Heart left ventricle (tissue), 16 donors: ENCODE measurements around the gene ACSS1. TPM values are rescaled to one million over a fixed set of nuclear protein-coding genes. Genes with fewer than 3 reads are reported as not detected.
A peak's percentile ranks its signal among the peaks of the same experiment; 100 is the strongest.

ENCODE experiments used
- ATAC-seq, 4 donors: fragments of 200-7000 bp; cut with Tn5 transposase; one replicate each; pipeline ENCODE4 v1.9.1; 2020 to 2022; ENCODE audit warnings: moderate library complexity in 4 of 4, mild to moderate bottlenecking in 3 of 4, moderate number of reproducible peaks in 1 of 4
- DNase-seq, 5 donors: peaks; one replicate each; pipeline ENCODE4 v3.0.0-alpha.2; 2020
- H3K27ac ChIP-seq, 12 donors: fragments of 200-600 bp; sonication (generic) in 4 of 12; one replicate each; pipeline versions ENCODE4 v1.5.0 to v1.8.0; 2016 to 2022; ENCODE audit warnings: mild to moderate bottlenecking in 2 of 12
- H3K27me3 ChIP-seq, 9 donors: fragments of 200-600 bp; sonication (generic) in 2 of 9; one replicate each; pipeline versions ENCODE4 v1.5.1 to v1.8.0; 2016 to 2022; ENCODE audit warnings: mild to moderate bottlenecking in 3 of 9
- H3K36me3 ChIP-seq, 9 donors: fragments of 200-600 bp; sonication (generic) in 2 of 9; one replicate each; pipeline versions ENCODE4 v1.5.0 to v1.8.0; 2018 to 2022; ENCODE audit warnings: mild to moderate bottlenecking in 2 of 9
- H3K4me1 ChIP-seq, 12 donors: fragments of 200-600 bp; sonication (generic) in 4 of 12; one replicate each; pipeline versions ENCODE4 v1.5.0 to v1.8.0; 2016 to 2022; ENCODE audit warnings: mild to moderate bottlenecking in 3 of 12
- H3K4me3 ChIP-seq, 12 donors: fragments of 200-600 bp; sonication (generic) in 4 of 12; one replicate each; pipeline versions ENCODE4 v1.5.0 to v1.8.0; 2017 to 2022; ENCODE audit warnings: mild to moderate bottlenecking in 9 of 12, moderate library complexity in 4 of 12
- H3K9me3 ChIP-seq, 12 donors: fragments of 200-600 bp; sonication (generic) in 4 of 12; one replicate each; pipeline versions ENCODE4 v1.5.0 to v1.8.0; 2016 to 2022; ENCODE audit warnings: mild to moderate bottlenecking in 1 of 12
- CTCF ChIP-seq, 12 donors: fragments of 200-600 bp; sonication (generic) in 4 of 12; IDR thresholded peaks; one replicate each; pipeline versions ENCODE4 v1.5.0 to v1.8.0; 2018 to 2022; ENCODE audit warnings: antibody characterized with exemption in 12 of 12, mild to moderate bottlenecking in 5 of 12
- POLR2A ChIP-seq, 2 donors: fragments of 450-650 bp; IDR thresholded peaks; one replicate each; pipeline ENCODE4 v1.6.1; 2017; ENCODE audit warnings: antibody characterized with exemption in 2 of 2, mild to moderate bottlenecking in 2 of 2, moderate library complexity in 2 of 2
- WGBS, 4 donors: extraction: QIAGEN DNeasy Blood & Tissue Kit in 2 of 4; methylation state at CpG; one replicate each; pipeline versions ENCODE4 v1.1.5 to v1.1.7; 2013 to 2018; 5-methylcytosine and 5-hydroxymethylcytosine counted together
- intact Hi-C, 10 donors: fragments of 100-400 bp; cut with DNase I; formaldehyde crosslinking; loops; one replicate each; pipeline versions ENCODE4 v1.11.1 to v1.14.2; 2022
- polyA plus RNA-seq, 2 donors: library from polyadenylated mRNA; stranded (reverse); fragments of 200-250 nt; gene quantifications; one replicate each; pipeline ENCODE4 v1.2.3, GENCODE V29; 2013
- total RNA-seq, 9 donors: library from RNA; depleted of rRNA in 2 of 9; stranded (reverse); fragments of >200 nt in 2 of 9; fragmentation: NEBNext Ultra II Directional in 3 of 9; extraction: Animal tissue kit (Norgen Biotek cat#: 25700) in 3 of 9; gene quantifications; one replicate each; pipeline versions ENCODE4 v1.1.0 to v1.2.4, GENCODE V29; 2016 to 2023
- donor health status: ischemic (EF 13 %, LVEDD 7.1; RV severe dilation, severe dysfunction).
- donor health status: healthy with polysubstance abuse.
- donor health status: DM: no; HTN: yes; CAD: no.
- donor health status: DM: no; HTN: no; CAD: no.
- donor health status: ischemic (EF 25% LVEDD 6.9; RV normal size, moderate dysfunction).
- donor health status: ischemic (EF 25% LVEDD 5.7; RV mildly dilated, moderate dysfunction).
- donor health status: healthy.
- donor health status: DM: yes; HTN: yes; CAD: no.
- donor health status: ischemic (EF 35%, LVEDD 5.7; RV mildly dilated, moderate dysfunction).
- donor health status: nonischemic (EF 11% LVEDD 7.7; RV severe dilation, severe dysfunction).
- donor health status: DM: yes; HTN: yes; CAD: no.
- donor health status: PGD.
- donor health status: ischemic (EF 29% LVEDD 5.4; RV normal size, mild dysfunction).
- donor health status: nonischemic (EF 23%, LVEDD 6.1; RV moderate dilation, normal function).

The ACSS1 gene
- total and polyA plus RNA-seq, 11 donors: 43.5 to 177 (median 81.4) TPM

- H3K27ac ChIP-seq: peak overlapping the region in 11 of 12 donors; percentile 83 to 96 (median 91)
- intact Hi-C loops: loop anchor here in 1 of 10 donors (2.0 kb wide), 1 partner anchor 15 kb away; no protein-coding TSS in a partner anchor
- H3K36me3 ChIP-seq: peaks cover 0 to 15% (median 8%) of the 10 kb centered on the region in 9 donors
- ATAC-seq (no peak), DNase-seq (peak in 2 of 5 donors; percentile 16 to 23)
- peaks cover 24 to 99% (median 96%) of the 10 kb centered on the region in 12 donors for H3K4me1 ChIP-seq
- no peaks in the 10 kb centered on the region for H3K9me3 ChIP-seq
- TF ChIP-seq CTCF (IDR thresholded peaks at IDR 0.05) (no peak), POLR2A (IDR thresholded peaks at IDR 0.05) (no peak)
- H3K27me3 ChIP-seq: no peaks in the 10 kb centered on the region
- H3K4me3 ChIP-seq: no peak overlapping the region
- 84 to 91% (median 85%) methylated on average over 15 to 21 of the region's 21 CpGs for WGBS, 4 donors
Measured at GRCh38 chr20:25041813-25042530, 16.0 kb downstream of the ACSS1 start.

GRCh38 chr20:25040438-25040831 lies 17.5 kb downstream of the ACSS1 start:
- H3K36me3 ChIP-seq: no peaks in the 10 kb centered on the region
- ATAC-seq (peak in 2 of 4 donors; percentile 1 to 2), DNase-seq (peak in 2 of 5 donors; percentile 39 to 51)
- H3K27ac ChIP-seq: peak overlapping the region; percentile 76 to 96 (median 91)
- no peaks in the 10 kb centered on the region for H3K27me3 ChIP-seq
- no peaks in the 10 kb centered on the region for H3K9me3 ChIP-seq
- 10 to 24% (median 15%) methylated on average over 6 of the region's 6 CpGs for WGBS, 4 donors
- intact Hi-C loops: no loop called here
- H3K4me3 ChIP-seq: peak overlapping the region in 1 of 12 donors; percentile 6
- TF ChIP-seq POLR2A (IDR thresholded peaks at IDR 0.05) (no peak), CTCF (IDR thresholded peaks at IDR 0.05) (no peak)
- H3K4me1 ChIP-seq: peaks cover 23 to 100% (median 99%) of the 10 kb centered on the region in 12 donors

- H3K27ac ChIP-seq: peak overlapping the region; percentile 76 to 96 (median 91)
- H3K36me3 ChIP-seq: no peaks in the 10 kb centered on the region
- peaks cover 23 to 100% (median 98%) of the 10 kb centered on the region in 12 donors for H3K4me1 ChIP-seq
- intact Hi-C loops: loop anchor here in 3 of 10 donors (2.0 to 5.0 kb wide), 2 partner anchors 13 to 43 kb away; no protein-coding TSS in a partner anchor
- H3K4me3 ChIP-seq: peak overlapping the region in 1 of 12 donors; percentile 6
- WGBS, 4 donors: 7 to 18% (median 9%) methylated on average over 9 of the region's 9 CpGs
- H3K27me3 ChIP-seq: no peaks in the 10 kb centered on the region
- no peak for TF ChIP-seq CTCF (IDR thresholded peaks at IDR 0.05)
- no peak for TF ChIP-seq POLR2A (IDR thresholded peaks at IDR 0.05)
- peak; percentile 76 to 84 (median 78) for ATAC-seq
- peak; percentile 85 to 94 (median 88) for DNase-seq
- H3K9me3 ChIP-seq: no peaks in the 10 kb centered on the region
Measured at GRCh38 chr20:25039697-25040437, 18.1 kb downstream of the ACSS1 start.

GRCh38 chr20:25038591-25039015 lies 19.3 kb downstream of the ACSS1 start:
- intact Hi-C loops: loop anchor here in 3 of 10 donors (2.0 to 5.0 kb wide), 2 partner anchors 14 to 41 kb away; no protein-coding TSS in a partner anchor
- no peaks in the 10 kb centered on the region for H3K9me3 ChIP-seq
- peak in 1 of 5 donors; percentile 27 for DNase-seq
- TF ChIP-seq CTCF (IDR thresholded peaks at IDR 0.05): no peak
- no peak for TF ChIP-seq POLR2A (IDR thresholded peaks at IDR 0.05)
- no peaks in the 10 kb centered on the region for H3K27me3 ChIP-seq
- H3K27ac ChIP-seq: peak overlapping the region; percentile 76 to 96 (median 91)
- 77 to 80% (median 78%) methylated on average over 6 of the region's 6 CpGs for WGBS, 4 donors
- peaks cover 24 to 99% (median 93%) of the 10 kb centered on the region in 12 donors for H3K4me1 ChIP-seq
- ATAC-seq: no peak
- H3K36me3 ChIP-seq: no peaks in the 10 kb centered on the region
- H3K4me3 ChIP-seq: no peak overlapping the region
